Retinal pigment epithelial cell (primary cell): ENCODE results near the gene PLEKHG2.
A peak's percentile ranks its signal among the peaks of the same experiment; 100 is the strongest.

ENCODE experiments used
- DNase-seq: peaks from one replicate; pipeline ENCODE4 v3.0.0-alpha.2; 2010; ENCODE audit warnings: low read depth
- H3K4me3 ChIP-seq: 2 replicates; pipeline ENCODE4 v1.5.1; 2011; ENCODE audit warnings: mild to moderate bottlenecking, low read length, control low read depth, moderate library complexity
- TF ChIP-seq, protein P1 (sequence below): conservative IDR thresholded peaks from 2 replicates; pipeline ENCODE4 v1.5.1; 2011; ENCODE audit warnings: low read depth, low read length, control low read depth, inconsistent platforms

Gene PLEKHG2

DNA sequence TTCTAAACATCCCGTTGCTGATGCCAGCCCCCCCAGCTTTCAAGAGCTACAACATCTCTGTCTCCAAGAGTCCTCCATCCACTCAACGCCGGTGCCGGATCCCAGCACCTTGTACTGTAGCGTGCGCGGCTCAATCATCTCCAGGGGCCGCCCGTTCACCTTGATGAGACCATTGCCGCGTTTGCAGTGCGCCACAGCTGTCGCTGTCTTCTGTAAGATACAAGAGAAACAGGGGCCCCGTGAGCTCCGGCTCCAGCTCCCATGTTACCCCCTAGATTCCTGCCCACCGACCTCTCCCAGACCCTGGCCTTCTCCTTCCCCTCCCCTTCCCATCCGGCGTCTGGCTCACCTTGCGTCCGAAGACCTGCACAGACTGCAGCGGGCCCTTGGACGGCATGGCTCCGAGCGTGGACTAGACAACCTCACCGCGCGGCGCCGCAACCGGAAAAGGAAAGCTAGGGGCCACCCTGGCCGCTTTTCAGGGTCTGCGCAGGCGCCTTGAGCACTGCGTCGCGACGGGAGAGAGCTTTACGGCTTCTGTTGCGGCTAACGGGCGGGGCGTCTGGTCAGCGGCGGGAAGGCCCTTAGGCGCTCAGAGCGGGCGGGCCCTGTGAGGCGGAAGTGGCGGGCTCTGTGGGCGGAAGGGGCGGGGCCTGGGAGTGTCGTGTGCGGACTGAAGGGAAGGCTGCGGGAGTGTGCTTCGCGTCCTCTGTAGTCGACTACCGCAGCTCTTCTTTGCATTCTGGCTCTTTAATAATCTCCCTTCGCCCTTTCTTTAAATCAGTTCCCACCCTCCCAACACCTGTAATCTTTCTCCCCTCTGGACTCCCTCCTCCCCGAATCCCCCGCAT, 23.3 kb downstream of the PLEKHG2 start, which contains the start of gene RPS16:
Gene RPS16, minus strand, starts transcription at position 451 of the 851 bp plus-strand sequence. Its CDS starts 54 bp downstream, at position 397.
- TF ChIP-seq, protein P1, sequence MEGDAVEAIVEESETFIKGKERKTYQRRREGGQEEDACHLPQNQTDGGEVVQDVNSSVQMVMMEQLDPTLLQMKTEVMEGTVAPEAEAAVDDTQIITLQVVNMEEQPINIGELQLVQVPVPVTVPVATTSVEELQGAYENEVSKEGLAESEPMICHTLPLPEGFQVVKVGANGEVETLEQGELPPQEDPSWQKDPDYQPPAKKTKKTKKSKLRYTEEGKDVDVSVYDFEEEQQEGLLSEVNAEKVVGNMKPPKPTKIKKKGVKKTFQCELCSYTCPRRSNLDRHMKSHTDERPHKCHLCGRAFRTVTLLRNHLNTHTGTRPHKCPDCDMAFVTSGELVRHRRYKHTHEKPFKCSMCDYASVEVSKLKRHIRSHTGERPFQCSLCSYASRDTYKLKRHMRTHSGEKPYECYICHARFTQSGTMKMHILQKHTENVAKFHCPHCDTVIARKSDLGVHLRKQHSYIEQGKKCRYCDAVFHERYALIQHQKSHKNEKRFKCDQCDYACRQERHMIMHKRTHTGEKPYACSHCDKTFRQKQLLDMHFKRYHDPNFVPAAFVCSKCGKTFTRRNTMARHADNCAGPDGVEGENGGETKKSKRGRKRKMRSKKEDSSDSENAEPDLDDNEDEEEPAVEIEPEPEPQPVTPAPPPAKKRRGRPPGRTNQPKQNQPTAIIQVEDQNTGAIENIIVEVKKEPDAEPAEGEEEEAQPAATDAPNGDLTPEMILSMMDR: no peak
- DNase-seq: peak; percentile 86
- H3K4me3 ChIP-seq: peak within 1 kb of the TSS; percentile 99

DNA sequence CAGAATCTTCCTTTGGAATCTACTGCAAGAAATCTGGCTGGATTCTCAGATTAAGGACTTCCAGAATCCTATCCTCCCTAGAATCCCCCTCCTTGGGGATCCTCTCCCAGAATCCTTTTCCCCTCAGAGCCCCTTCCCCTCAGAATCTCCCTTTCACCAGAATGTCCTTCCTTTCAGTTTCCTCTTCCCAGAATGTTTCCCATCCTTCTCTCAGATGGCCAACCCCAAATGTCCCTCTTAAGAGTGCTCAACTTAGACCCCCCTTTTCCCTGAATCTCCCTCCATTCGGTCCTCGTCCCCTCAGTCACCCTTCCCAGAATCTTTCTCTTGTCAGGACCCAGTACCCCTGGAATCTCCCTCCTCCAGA, 23.9 kb downstream of the PLEKHG2 start:
- H3K4me3 ChIP-seq: peak overlapping the region; percentile 99
- TF ChIP-seq, protein P1: no peak
- no peak for DNase-seq

DNA sequence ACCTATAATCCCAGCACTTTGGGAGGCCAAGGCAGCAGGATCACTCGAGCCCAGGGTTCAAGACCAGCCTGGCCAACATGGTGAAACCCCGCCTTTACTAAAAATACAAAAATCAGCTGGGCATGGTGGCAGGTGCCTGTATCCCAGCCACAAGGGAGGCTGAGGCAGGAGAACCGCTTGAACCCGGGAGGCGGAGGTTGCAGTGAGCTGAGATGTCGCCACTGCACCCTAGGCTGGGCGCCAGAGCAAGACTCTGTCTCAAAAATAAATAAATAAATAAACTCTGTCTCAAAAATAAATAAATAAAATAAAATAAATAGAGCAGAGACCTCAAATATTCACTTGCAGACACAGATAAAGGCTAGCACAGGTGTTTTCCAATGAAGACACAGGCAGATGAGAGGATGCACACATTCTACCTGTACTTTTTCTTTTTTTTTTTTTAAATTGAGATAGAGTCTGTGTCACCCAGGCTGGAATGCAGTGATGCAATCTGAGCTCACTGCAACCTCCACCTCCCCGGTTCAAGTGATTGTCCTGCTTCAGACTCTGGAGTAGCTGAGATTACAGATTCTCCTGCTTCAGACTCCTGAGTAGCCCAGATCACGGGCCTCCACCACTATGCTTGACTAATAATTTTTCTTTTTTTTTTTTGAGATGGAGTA, 25.9 kb downstream of the PLEKHG2 start:
- DNase-seq: no peak
- TF ChIP-seq, protein P1: no peak
- no peak overlapping the region for H3K4me3 ChIP-seq

DNA sequence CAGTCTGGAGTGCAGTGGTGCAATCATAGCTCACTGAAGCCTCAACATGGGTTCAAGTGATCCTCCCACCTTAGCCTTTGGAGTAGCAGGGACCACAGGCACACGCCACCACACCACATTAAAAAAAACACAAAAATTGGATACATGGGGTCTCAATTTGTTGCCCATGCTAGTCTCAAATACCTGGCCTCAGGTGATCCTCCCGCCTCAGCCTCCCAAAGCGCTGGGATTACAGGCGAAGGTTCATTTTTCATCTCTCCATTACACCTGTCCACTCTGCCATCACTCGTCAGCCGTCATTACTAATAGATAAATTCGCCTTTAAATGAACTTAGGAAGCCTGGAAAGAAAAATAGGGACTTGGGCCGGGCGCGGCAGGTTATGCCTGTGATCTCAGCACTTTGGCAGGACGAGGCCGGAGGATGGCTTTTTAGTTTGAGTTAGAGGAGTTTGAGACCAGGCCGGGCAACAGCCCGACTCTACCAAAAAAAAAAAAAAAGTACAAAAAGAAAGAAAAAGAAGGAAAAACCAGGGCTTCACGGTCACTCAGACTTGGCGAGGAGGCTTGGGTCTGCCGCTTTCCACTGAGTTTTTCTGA, 32.2 kb downstream of the PLEKHG2 start:
- H3K4me3 ChIP-seq: peak overlapping the region; percentile 97
- DNase-seq: no peak
- TF ChIP-seq, protein P1: no peak

DNA sequence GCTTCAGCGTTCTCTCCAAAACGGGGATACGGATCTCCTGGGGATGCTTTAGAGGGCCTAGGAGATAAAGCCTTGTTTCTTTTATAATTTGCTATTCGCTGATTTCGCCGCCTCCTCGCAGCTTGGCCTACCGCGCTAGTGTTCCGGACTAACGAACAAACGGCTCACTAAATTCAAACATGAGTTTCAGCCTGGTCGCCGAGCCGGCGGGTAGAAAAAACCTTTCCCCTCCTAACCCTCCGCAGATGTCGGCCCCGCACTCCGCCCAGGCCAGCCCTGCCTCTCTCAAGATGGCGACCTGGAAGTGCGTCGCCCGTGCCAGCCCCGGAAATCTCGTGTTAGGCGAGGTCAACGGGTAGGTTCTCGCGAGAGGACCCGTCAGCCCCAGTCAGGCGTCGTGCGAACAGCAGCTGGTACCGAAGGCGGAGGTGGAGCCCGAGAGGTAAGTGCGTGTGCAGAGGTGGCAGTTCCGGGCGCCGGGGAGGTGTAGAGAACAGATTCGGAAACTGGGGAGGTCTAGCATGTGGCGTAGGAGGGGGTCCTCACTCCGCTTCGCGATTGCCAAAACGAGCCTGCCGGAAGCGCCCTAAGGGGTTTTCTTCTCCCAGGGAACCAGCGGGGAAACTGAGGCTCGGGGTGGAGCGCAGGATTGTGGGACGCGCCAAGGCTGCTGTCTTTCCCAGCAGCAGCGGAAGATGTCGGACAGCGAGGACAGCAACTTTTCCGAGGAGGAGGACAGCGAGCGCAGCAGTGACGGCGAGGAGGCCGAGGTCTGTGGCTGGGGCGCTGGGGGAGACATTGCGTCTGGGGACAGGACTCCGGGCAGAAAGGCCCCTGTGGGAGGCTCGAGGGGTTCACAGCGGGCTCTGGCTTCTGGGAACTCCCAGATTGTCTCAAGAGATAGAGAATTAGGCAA, 33.0 kb downstream of the PLEKHG2 start, which contains the start of gene SUPT5H:
Gene SUPT5H, plus strand, starts transcription at position 387 of the 916 bp plus-strand sequence. Its CDS starts 309 bp downstream, at position 696.
- TF ChIP-seq, protein P1: no peak
- H3K4me3 ChIP-seq: peak within 1 kb of the TSS; percentile 97
- peak; percentile 93 for DNase-seq

DNA sequence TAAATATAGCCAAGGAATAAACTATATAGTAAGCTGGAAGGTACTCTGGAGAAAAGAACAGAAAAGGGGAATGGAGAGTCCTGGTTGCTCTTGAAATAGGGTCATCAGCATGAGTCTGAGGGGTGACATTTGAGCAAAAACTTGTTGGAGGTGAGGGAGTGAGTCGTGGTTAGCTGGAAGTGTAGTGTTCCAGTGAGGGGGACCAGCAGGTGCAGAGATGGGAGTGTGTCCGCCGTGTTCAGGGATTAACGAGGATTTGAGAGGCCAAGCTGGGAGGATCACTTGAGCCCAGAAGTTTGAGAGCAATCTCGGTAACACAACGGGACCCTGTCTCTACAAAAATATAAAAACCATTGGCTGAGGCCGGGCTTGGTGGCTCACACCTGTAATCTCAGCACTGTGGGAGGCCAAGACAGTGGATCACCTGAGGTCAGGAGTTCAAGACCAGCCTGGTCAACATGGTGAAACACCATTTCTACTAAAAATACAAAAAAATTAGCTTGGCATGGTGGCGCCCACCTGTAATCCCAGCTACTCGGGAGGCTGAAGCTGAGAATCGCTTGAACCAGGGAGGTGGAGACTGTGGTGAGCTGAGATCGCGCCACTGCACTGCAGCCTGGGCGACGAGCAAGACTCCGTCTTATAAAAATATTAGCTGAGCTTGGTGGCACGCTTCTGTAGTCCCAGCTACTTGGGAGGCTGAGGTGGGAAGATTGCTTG, 34.1 kb downstream of the PLEKHG2 start:
- peak overlapping the region; percentile 97 for H3K4me3 ChIP-seq
- DNase-seq: no peak

More for the DNA sequence above, 34.1 kb downstream of the PLEKHG2 start:
- TF ChIP-seq, protein P1: no peak
